ENCODE data around the gene MAEA.

The MAEA gene

DNA sequence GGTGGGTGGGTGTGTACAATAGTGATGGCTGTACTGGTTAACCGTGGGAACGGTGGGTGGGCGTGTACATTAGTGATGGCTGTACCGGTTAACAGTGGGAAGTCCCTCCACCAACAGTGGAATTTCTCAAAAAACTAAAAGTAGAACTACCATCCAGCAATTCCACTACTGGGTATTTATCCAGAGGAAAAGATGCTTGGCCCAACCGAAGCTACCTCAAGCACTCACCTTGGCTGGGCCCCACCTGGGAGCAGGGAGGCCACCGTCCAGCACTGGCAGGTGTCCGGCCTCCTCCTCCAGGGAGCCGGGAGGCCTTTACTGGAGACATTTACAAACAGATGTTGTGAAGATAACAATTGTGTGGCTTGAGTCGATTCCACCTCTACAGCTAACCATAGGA lies 6.0 kb upstream of the MAEA start:
- Histone ChIP-seq H3K4me2 (ENCODE audit: low read depth, low read length, poor library complexity, severe bottlenecking) (no peak overlapping the region), H3K4me3 (ENCODE audit: low read length, poor library complexity, severe bottlenecking) (no peak overlapping the region), H3K4me1 (ENCODE audit: insufficient read depth, low read length, poor library complexity, severe bottlenecking) (peaks cover 1% of the 10 kb centered on the region), H4K20me1 (ENCODE audit: insufficient read depth, low read length, poor library complexity, severe bottlenecking) (no peaks in the 10 kb centered on the region), H3K9me2 (replicated peaks; ENCODE audit: low read depth, low read length) (no peaks in the 10 kb centered on the region), H3K79me2 (ENCODE audit: insufficient read depth, low read length) (no peaks in the 10 kb centered on the region), H2AFZ (ENCODE audit: low read length) (no peak overlapping the region), H3K27me3 (ENCODE audit: insufficient read depth, low read length, poor library complexity, severe bottlenecking) (no peaks in the 10 kb centered on the region), H3F3A (ENCODE audit: low read depth) (no peaks in the 10 kb centered on the region), H3K9ac (ENCODE audit: low read depth, low read length, poor library complexity, severe bottlenecking) (no peak overlapping the region), H3K9me3 (ENCODE audit: insufficient read depth, low read depth, low read length) (no peaks in the 10 kb centered on the region; the same call in 1 of the 2 replicates), H3K36me3 (ENCODE audit: insufficient read depth, low read length) (no peaks in the 10 kb centered on the region)
- TF ChIP-seq, protein P1, sequence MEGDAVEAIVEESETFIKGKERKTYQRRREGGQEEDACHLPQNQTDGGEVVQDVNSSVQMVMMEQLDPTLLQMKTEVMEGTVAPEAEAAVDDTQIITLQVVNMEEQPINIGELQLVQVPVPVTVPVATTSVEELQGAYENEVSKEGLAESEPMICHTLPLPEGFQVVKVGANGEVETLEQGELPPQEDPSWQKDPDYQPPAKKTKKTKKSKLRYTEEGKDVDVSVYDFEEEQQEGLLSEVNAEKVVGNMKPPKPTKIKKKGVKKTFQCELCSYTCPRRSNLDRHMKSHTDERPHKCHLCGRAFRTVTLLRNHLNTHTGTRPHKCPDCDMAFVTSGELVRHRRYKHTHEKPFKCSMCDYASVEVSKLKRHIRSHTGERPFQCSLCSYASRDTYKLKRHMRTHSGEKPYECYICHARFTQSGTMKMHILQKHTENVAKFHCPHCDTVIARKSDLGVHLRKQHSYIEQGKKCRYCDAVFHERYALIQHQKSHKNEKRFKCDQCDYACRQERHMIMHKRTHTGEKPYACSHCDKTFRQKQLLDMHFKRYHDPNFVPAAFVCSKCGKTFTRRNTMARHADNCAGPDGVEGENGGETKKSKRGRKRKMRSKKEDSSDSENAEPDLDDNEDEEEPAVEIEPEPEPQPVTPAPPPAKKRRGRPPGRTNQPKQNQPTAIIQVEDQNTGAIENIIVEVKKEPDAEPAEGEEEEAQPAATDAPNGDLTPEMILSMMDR (conservative IDR thresholded peaks at IDR 0.05; ENCODE audit: low read length), result no peak
- no peak for TF ChIP-seq EZH2phosphoT487 (IDR thresholded peaks at IDR 0.05; ENCODE audit: borderline replicate concordance)

DNA sequence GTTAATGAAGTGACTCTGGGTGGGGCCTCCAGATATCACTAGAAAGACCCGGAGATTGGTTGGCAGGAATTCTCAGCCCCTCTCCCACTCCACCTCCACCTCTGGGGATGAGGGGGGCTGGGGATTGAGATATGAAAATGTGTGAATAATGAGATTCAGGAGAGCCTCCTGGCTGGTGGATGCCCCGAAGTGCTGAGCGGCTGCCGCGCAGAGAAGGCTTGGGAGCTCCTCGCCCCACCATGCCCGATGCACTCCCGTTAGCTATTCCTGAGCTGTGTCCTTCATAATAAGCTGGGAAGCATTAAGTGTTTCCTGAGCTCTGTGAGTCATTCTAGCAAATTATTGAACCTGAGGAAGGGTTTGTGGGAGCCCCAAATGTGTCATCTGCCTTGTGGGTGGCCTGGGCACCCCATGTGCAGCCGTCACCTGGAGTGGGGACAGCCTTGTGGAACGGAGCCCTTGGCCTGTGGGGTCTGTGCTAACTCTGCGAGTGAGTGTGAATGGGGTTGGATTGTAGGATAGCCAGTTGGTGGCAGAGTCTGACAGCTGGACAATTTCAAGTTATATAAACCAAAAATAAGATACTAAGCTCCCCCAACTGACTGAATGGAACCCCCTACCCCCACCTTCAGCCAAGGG lies 4.4 kb upstream of the MAEA start:
- no peak overlapping the region for H3K4me3 ChIP-seq (ENCODE audit: low read length, poor library complexity, severe bottlenecking)
- no peaks in the 10 kb centered on the region for H3K27me3 ChIP-seq (ENCODE audit: insufficient read depth, low read length, poor library complexity, severe bottlenecking)
- TF ChIP-seq, protein P1 (conservative IDR thresholded peaks at IDR 0.05; ENCODE audit: low read length), result no peak
- TF ChIP-seq EZH2phosphoT487 (IDR thresholded peaks at IDR 0.05; ENCODE audit: borderline replicate concordance), result no peak
- H3K9me3 ChIP-seq (ENCODE audit: insufficient read depth, low read depth, low read length), result no peaks in the 10 kb centered on the region; the same call in 1 of the 2 replicates
- no peak overlapping the region for H3K9ac ChIP-seq (ENCODE audit: low read depth, low read length, poor library complexity, severe bottlenecking)
- peaks cover 6% of the 10 kb centered on the region for H3K79me2 ChIP-seq (ENCODE audit: insufficient read depth, low read length)
- H3F3A ChIP-seq (ENCODE audit: low read depth), result no peaks in the 10 kb centered on the region
- no peak overlapping the region for H3K4me2 ChIP-seq (ENCODE audit: low read depth, low read length, poor library complexity, severe bottlenecking)
- H3K4me1 ChIP-seq (ENCODE audit: insufficient read depth, low read length, poor library complexity, severe bottlenecking), result peaks cover 5% of the 10 kb centered on the region
- H4K20me1 ChIP-seq (ENCODE audit: insufficient read depth, low read length, poor library complexity, severe bottlenecking), result no peaks in the 10 kb centered on the region
- H3K36me3 ChIP-seq (ENCODE audit: insufficient read depth, low read length), result no peaks in the 10 kb centered on the region
- H3K9me2 ChIP-seq (replicated peaks; ENCODE audit: low read depth, low read length), result no peaks in the 10 kb centered on the region
- H2AFZ ChIP-seq (ENCODE audit: low read length), result no peak overlapping the region

- H3F3A ChIP-seq (ENCODE audit: low read depth), result no peaks in the 10 kb centered on the region
- no peak overlapping the region for H3K4me2 ChIP-seq (ENCODE audit: low read depth, low read length, poor library complexity, severe bottlenecking)
- TF ChIP-seq, protein P1 (conservative IDR thresholded peaks at IDR 0.05; ENCODE audit: low read length), result peak; percentile 49
- TF ChIP-seq EZH2phosphoT487 (IDR thresholded peaks at IDR 0.05; ENCODE audit: borderline replicate concordance), result no peak
- H3K36me3 ChIP-seq (ENCODE audit: insufficient read depth, low read length), result no peaks in the 10 kb centered on the region
- no peak overlapping the region for H3K4me3 ChIP-seq (ENCODE audit: low read length, poor library complexity, severe bottlenecking)
- no peak overlapping the region for H2AFZ ChIP-seq (ENCODE audit: low read length)
- no peaks in the 10 kb centered on the region; the same call in 1 of the 2 replicates for H3K9me3 ChIP-seq (ENCODE audit: insufficient read depth, low read depth, low read length)
- no peaks in the 10 kb centered on the region for H3K9me2 ChIP-seq (replicated peaks; ENCODE audit: low read depth, low read length)
- H3K4me1 ChIP-seq (ENCODE audit: insufficient read depth, low read length, poor library complexity, severe bottlenecking), result peaks cover 9% of the 10 kb centered on the region
- no peak overlapping the region for H3K9ac ChIP-seq (ENCODE audit: low read depth, low read length, poor library complexity, severe bottlenecking)
- H3K79me2 ChIP-seq (ENCODE audit: insufficient read depth, low read length), result peaks cover 13% of the 10 kb centered on the region
- no peaks in the 10 kb centered on the region for H3K27me3 ChIP-seq (ENCODE audit: insufficient read depth, low read length, poor library complexity, severe bottlenecking)
- H4K20me1 ChIP-seq (ENCODE audit: insufficient read depth, low read length, poor library complexity, severe bottlenecking), result peaks cover 5% of the 10 kb centered on the region
Measured at GRCh38 chr4:1285790-1286553, 3.7 kb upstream of the MAEA start.

Measured in Loucy (cell line).